IMR-90 (cell line): Measurements from ENCODE around the gene CCDC60. TPM values are rescaled to one million over a fixed set of nuclear protein-coding genes. Genes with fewer than 3 reads are reported as not detected.

ENCODE experiments used
- ATAC-seq: fragments of 200-7000 bp; cut with Tn5 transposase; 2 replicates; pipeline ENCODE4 v1.9.1; 2020; ENCODE audit warnings: low read depth, mild to moderate bottlenecking, moderate library complexity
- BruUV-seq: library from RNA; stranded (reverse); fragments of 400-500 nt; replicated peaks from 2 replicates; lab custom pipeline; 2021; lab: Mats Ljungman, UMichigan
- CTCF ChIA-PET: fragments of 300-600 bp; formaldehyde crosslinking; extraction: SDS; loops from one replicate; lab custom pipeline; 2021; ENCODE audit warnings: antibody characterized with exemption; lab: Yijun Ruan, JAX
- POLR2A ChIA-PET: fragments of 300-600 bp; sonication (Branson Sonifier 250); formaldehyde crosslinking; loops from one replicate; lab custom pipeline; 2022; ENCODE audit warnings: antibody characterized with exemption; ENCODE audit not compliant: unreplicated experiment; lab: Charles Lee
- DNase-seq: peaks from one replicate; pipeline ENCODE4 v3.0.0; 2013
- H2AFZ ChIP-seq: replicated peaks from 2 replicates; pipeline ENCODE3; 2013; ENCODE audit warnings: low read length, mild to moderate bottlenecking; ENCODE audit not compliant: poor library complexity
- H2AK5ac ChIP-seq: 2 replicates; pipeline ENCODE4 v1.6.1; 2013; ENCODE audit warnings: low read depth, low read length, inconsistent platforms
- H2AK9ac ChIP-seq: replicated peaks from 2 replicates; pipeline ENCODE3; 2013; ENCODE audit warnings: mild to moderate bottlenecking, low read depth, low read length, moderate library complexity; ENCODE audit not compliant: poor library complexity
- H2BK120ac ChIP-seq: 2 replicates; pipeline ENCODE4 v1.6.1; 2013; ENCODE audit warnings: low read depth, low read length, inconsistent platforms
- H2BK15ac ChIP-seq: 3 replicates; pipeline ENCODE4 v1.6.1; 2013; ENCODE audit warnings: low read depth, low read length, inconsistent platforms
- H2BK20ac ChIP-seq: 2 replicates; pipeline ENCODE4 v1.6.1; 2013; ENCODE audit warnings: low read depth, mild to moderate bottlenecking, inconsistent platforms, low read length, moderate library complexity
- H2BK5ac ChIP-seq: 2 replicates; pipeline ENCODE4 v1.6.1; 2013; ENCODE audit warnings: mild to moderate bottlenecking, low read depth, low read length, inconsistent platforms; ENCODE audit not compliant: poor library complexity, severe bottlenecking
- H3K14ac ChIP-seq: replicated peaks from 2 replicates; pipeline ENCODE4 v1.6.1; 2013; ENCODE audit warnings: low read depth, low read length, inconsistent platforms
- H3K18ac ChIP-seq: 2 replicates; pipeline ENCODE4 v1.6.1; 2013; ENCODE audit warnings: low read depth, low read length, control low read depth
- H3K23ac ChIP-seq: 2 replicates; pipeline ENCODE4 v1.6.1; 2013; ENCODE audit warnings: low read depth, low read length, inconsistent platforms
- H3K27ac ChIP-seq: 2 replicates; pipeline ENCODE4 v1.5.1; 2013; ENCODE audit warnings: mild to moderate bottlenecking, control low read depth, low read length; ENCODE audit not compliant: insufficient read depth
- H3K27me3 ChIP-seq: 2 replicates; pipeline ENCODE4 v1.6.1; 2013; ENCODE audit warnings: low read length; ENCODE audit not compliant: control insufficient read depth, insufficient read depth
- H3K36me3 ChIP-seq: 2 replicates; pipeline ENCODE4 v1.6.1; 2013; ENCODE audit warnings: low read length, mixed read lengths; ENCODE audit not compliant: control insufficient read depth, insufficient read depth
- H3K4ac ChIP-seq: 2 replicates; pipeline ENCODE4 v1.6.1; 2013; ENCODE audit warnings: low read depth, low read length, inconsistent platforms
- H3K4me1 ChIP-seq: 2 replicates; pipeline ENCODE4 v1.6.1; 2013; ENCODE audit warnings: low read length, mixed read lengths; ENCODE audit not compliant: control insufficient read depth, insufficient read depth
- H3K4me2 ChIP-seq: 2 replicates; pipeline ENCODE4 v1.6.1; 2013; ENCODE audit warnings: low read depth, mild to moderate bottlenecking, control low read depth, low read length, moderate library complexity
- H3K4me3 ChIP-seq: 2 replicates; pipeline ENCODE4 v1.5.1; 2013; ENCODE audit warnings: low read depth, mild to moderate bottlenecking, control low read depth, low read length, moderate library complexity; ENCODE audit not compliant: insufficient read depth
- H3K56ac ChIP-seq: 2 replicates; pipeline ENCODE4 v1.6.1; 2013; ENCODE audit warnings: low read length, inconsistent platforms; ENCODE audit not compliant: insufficient read depth; ENCODE audit errors: extremely low read depth
- H3K79me1 ChIP-seq, 2 experiments: 2 replicates each; pipeline ENCODE4 v1.6.1; 2013; ENCODE audit warnings: low read length in 2 of 2, inconsistent platforms in 1 of 2, low read depth in 1 of 2
- H3K9ac ChIP-seq: 2 replicates; pipeline ENCODE4 v1.6.1; 2013; ENCODE audit warnings: low read depth, low read length, control low read depth
- H3K9me1 ChIP-seq: 2 replicates; pipeline ENCODE4 v1.6.1; 2013; ENCODE audit warnings: low read length, inconsistent platforms; ENCODE audit not compliant: insufficient read depth
- H3K9me3 ChIP-seq: 2 replicates; pipeline ENCODE4 v1.6.1; 2013; ENCODE audit warnings: low read length; ENCODE audit not compliant: control insufficient read depth, insufficient read depth
- H4K20me1 ChIP-seq: 2 replicates; pipeline ENCODE4 v1.6.1; 2013; ENCODE audit warnings: low read length, inconsistent platforms; ENCODE audit not compliant: insufficient read depth
- H4K5ac ChIP-seq: 2 replicates; pipeline ENCODE4 v1.6.1; 2013; ENCODE audit warnings: mild to moderate bottlenecking, low read depth, low read length, control low read depth
- H4K8ac ChIP-seq, 2 experiments: 2 replicates each; pipeline ENCODE4 v1.6.1; 2013; ENCODE audit warnings: low read depth in 2 of 2, low read length in 2 of 2, control low read depth in 1 of 2, inconsistent platforms in 1 of 2
- H4K91ac ChIP-seq: 2 replicates; pipeline ENCODE4 v1.6.1; 2013; ENCODE audit warnings: low read depth, low read length, inconsistent platforms; ENCODE audit not compliant: insufficient read depth
- BHLHE40 ChIP-seq: fragments of 150-350 bp; IDR thresholded peaks from 2 replicates; pipeline ENCODE4 v1.6.1; 2016; ENCODE audit warnings: mild to moderate bottlenecking, low read depth, low read length
- CHD1 ChIP-seq: IDR thresholded peaks from 2 replicates; pipeline ENCODE4 v1.6.1; 2012; ENCODE audit warnings: low read depth, low read length, improper control_type of control experiment
- FOS ChIP-seq: fragments of 150-350 bp; IDR thresholded peaks from 2 replicates; pipeline ENCODE4 v1.6.1; 2016; ENCODE audit warnings: low read depth, low read length
- MAFK ChIP-seq: IDR thresholded peaks from 2 replicates; pipeline ENCODE4 v1.6.1; 2012; ENCODE audit warnings: low read depth, low read length, improper control_type of control experiment
- MAZ ChIP-seq: IDR thresholded peaks from 2 replicates; pipeline ENCODE4 v1.6.1; 2012; ENCODE audit warnings: low read depth, mild to moderate bottlenecking, low read length, improper control_type of control experiment, moderate library complexity, borderline replicate concordance
- MXI1 ChIP-seq: IDR thresholded peaks from 2 replicates; pipeline ENCODE4 v1.6.1; 2012; ENCODE audit warnings: low read depth, mild to moderate bottlenecking, low read length, moderate library complexity, borderline replicate concordance
- POLR2A ChIP-seq: IDR thresholded peaks from 2 replicates; pipeline ENCODE4 v1.6.1; 2012; ENCODE audit warnings: mild to moderate bottlenecking, low read depth, low read length
- RAD21 ChIP-seq: IDR thresholded peaks from 2 replicates; pipeline ENCODE4 v1.6.1; 2012; ENCODE audit warnings: low read length, improper control_type of control experiment
- SMC3 ChIP-seq: fragments of 150-350 bp; IDR thresholded peaks from 2 replicates; pipeline ENCODE4 v1.6.1; 2016; ENCODE audit warnings: low read depth, mild to moderate bottlenecking, antibody characterized with exemption, low read length, moderate library complexity
- WGBS, 2 experiments: methylation state at CpG; one replicate each; pipeline versions ENCODE4 v1.1.5 to v1.1.7; 2013; ENCODE audit warnings: missing lambda C conversion rate in 2 of 2; ENCODE audit not compliant: insufficient read length in 1 of 2; ENCODE audit errors: extremely low coverage in 2 of 2; 5-methylcytosine and 5-hydroxymethylcytosine counted together
- dilution Hi-C: fragments of 300-500 bp; cut with HindIII; formaldehyde crosslinking; loops from one replicate; pipeline ENCODE4 v1.14.3; 2018; ENCODE audit warnings: low sequenced_read_pairs; ENCODE audit not compliant: unreplicated experiment
- in situ Hi-C: fragments of 300-500 bp; cut with MboI; formaldehyde crosslinking; loops from 3 replicates; pipeline ENCODE4 v1.14.3; 2019; ENCODE audit warnings: low sequenced_read_pairs, inconsistent platforms, mixed read lengths
- intact Hi-C: fragments of 100-400 bp; cut with micrococcal nuclease; formaldehyde crosslinking; loops from 2 replicates; pipeline ENCODE4 v1.10.0; 2022
- polyA plus RNA-seq, 3 experiments: library from polyadenylated mRNA; depleted of rRNA; stranded (reverse); fragments of >200 nt; gene quantifications; 2 replicates each; pipeline ENCODE4 v1.2.3, GENCODE V29; 2012; ENCODE audit warnings: low replicate concordance in 1 of 3
- total RNA-seq: library from RNA; depleted of rRNA; stranded (reverse); fragments of >200 nt; gene quantifications from 2 replicates; pipeline ENCODE4 v1.2.3, GENCODE V29; 2012

The CCDC60 gene
- total and polyA plus RNA-seq, 2 of the 4 experiments (the other 2 are of a cell fraction), result not detected

GRCh38 chr12:119410396-119410795 lies 75.9 kb downstream of the CCDC60 start:
- H4K5ac ChIP-seq, result no peak overlapping the region
- H3K9ac ChIP-seq, result no peak overlapping the region
- no peak overlapping the region for H3K27ac ChIP-seq
- TF ChIP-seq MXI1 (no peak), SMC3 (no peak), CHD1 (no peak), BHLHE40 (no peak), MAZ (no peak), POLR2A (no peak), FOS (no peak), MAFK (no peak), RAD21 (no peak)
- no peak overlapping the region for H3K4me3 ChIP-seq
- 27% methylated on average over 2 of the region's 5 CpGs; no CpG with 5 or more reads in 1 of the 2 experiments for WGBS, 2 experiments
- no peak overlapping the region for H4K91ac ChIP-seq
- H3K56ac ChIP-seq, result no peak overlapping the region
- no peak overlapping the region for H2AK5ac ChIP-seq
- no peaks in the 10 kb centered on the region for H3K9me1 ChIP-seq
- intact Hi-C loops (no loop called here), in situ Hi-C loops (no loop called here), dilution Hi-C loops (no loop called here)
- no peaks in the 10 kb centered on the region for H4K20me1 ChIP-seq
- no peaks in the 10 kb centered on the region for H3K36me3 ChIP-seq
- H3K14ac ChIP-seq, result no peak overlapping the region
- ChIA-PET POLR2A (no interaction called here), CTCF (no interaction called here)
- no peak overlapping the region for H2BK120ac ChIP-seq
- no peaks in the 10 kb centered on the region for H3K79me1 ChIP-seq
- no peak overlapping the region for H2BK5ac ChIP-seq
- H3K4me1 ChIP-seq, result no peaks in the 10 kb centered on the region
- H2AK9ac ChIP-seq, result no peak overlapping the region
- H3K4me2 ChIP-seq, result no peak overlapping the region
- H3K9me3 ChIP-seq, result no peaks in the 10 kb centered on the region; the same call in 1 of the 2 replicates
- no peak for ATAC-seq
- no peak overlapping the region for H3K4ac ChIP-seq
- H4K8ac ChIP-seq, result no peak overlapping the region
- H3K27me3 ChIP-seq, result no peaks in the 10 kb centered on the region
- no peak for DNase-seq
- no peak overlapping the region for H3K23ac ChIP-seq
- no peak overlapping the region for H2AFZ ChIP-seq
- H2BK20ac ChIP-seq, result no peak overlapping the region
- no peak overlapping the region for H3K18ac ChIP-seq
- no peak overlapping the region for H2BK15ac ChIP-seq
- BruUV-seq, result no TSS peak
